ENCODE data around the gene CISD3.

CISD3 gene

DNA sequence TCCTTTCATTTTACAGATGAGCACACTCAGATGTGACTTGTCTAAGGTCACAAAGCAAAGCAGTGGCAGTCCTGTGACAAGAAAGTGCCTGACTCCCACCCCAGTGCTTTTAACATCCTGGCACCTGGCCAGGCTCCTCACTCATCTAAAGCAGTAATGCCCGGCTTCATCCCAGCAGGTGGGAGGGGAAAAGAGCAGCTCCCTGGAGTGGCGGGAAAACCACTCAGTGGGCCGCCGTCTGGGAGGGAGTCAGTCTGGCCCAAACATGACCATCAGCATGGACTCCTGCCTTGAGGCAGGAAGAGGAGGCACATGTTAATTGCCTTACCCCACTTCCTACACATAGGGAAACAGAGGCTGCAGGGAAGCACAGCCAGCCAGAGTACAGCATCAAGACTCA, 15.4 kb downstream of the CISD3 start:
- DNase-seq (ENCODE audit: low read depth) = no peak

DNA sequence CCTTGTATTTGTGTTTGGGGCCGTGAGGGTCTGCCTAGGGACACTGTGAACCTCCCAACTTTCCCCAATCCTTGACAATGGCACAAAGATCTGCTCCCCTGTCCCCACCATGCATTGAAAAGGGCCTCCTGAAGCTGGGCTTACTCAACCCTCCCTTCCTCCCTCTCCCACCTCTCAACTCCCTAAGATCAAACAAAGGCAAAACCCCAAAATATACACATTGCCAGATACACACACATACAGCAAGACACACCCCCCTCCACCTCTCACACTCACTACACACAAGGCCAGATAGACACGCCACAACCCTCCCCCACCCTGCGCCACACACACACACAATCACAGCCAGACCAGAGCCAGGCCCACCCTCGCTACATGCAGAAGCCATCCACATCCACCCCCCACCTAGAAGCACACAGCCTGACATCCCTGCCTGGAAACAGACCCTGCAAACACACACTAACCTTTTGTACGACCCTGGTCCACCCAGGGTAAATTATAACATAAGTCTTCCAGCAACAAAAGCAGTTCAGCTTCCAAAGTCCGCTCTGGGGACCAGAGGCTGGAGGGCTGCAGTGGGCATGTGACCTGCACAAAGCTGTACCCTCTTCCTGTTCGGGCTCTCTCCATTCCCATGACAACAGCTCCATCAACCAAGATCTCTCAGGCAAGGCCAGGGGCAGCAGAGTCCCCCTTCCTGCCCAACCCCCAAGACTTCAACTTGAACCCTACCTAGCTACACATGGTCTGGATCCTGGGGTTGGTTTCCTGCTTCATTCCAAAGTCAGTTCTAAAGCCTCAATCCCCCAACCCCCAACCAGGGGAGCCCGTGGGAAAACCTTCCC, 16.1 kb downstream of the CISD3 start:
- no peak for DNase-seq (ENCODE audit: low read depth)

DNA sequence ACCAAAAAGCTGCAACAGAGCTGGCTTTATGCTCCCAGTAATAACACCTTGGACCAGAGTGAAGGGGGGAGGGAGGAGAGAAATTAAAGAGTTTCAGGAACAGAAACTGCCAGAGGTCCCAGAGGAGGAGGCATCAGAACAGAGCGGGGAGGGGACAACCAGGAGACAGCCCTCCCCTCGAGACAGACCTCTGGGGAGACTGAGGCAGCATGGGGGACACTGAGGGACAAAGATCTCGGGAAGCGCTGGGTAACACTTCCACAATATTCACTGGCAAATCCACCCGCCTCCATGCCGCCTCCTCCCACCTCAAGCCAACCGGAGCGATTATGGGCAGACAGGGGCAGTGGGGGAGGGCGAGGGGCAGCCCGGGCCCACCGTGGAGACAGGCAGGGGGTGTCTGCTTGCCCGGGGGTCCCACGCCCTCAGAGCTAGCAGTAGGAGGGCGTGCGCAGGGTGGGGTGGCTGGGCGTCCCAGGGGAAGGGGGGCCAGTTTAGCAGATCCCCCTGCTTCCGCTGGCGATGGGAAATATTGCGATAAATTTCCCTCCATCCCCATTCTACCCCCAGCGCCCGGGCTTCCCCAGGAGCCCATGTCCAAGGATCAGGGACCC, 16.8 kb downstream of the CISD3 start:
- DNase-seq (ENCODE audit: low read depth) = no peak

DNA sequence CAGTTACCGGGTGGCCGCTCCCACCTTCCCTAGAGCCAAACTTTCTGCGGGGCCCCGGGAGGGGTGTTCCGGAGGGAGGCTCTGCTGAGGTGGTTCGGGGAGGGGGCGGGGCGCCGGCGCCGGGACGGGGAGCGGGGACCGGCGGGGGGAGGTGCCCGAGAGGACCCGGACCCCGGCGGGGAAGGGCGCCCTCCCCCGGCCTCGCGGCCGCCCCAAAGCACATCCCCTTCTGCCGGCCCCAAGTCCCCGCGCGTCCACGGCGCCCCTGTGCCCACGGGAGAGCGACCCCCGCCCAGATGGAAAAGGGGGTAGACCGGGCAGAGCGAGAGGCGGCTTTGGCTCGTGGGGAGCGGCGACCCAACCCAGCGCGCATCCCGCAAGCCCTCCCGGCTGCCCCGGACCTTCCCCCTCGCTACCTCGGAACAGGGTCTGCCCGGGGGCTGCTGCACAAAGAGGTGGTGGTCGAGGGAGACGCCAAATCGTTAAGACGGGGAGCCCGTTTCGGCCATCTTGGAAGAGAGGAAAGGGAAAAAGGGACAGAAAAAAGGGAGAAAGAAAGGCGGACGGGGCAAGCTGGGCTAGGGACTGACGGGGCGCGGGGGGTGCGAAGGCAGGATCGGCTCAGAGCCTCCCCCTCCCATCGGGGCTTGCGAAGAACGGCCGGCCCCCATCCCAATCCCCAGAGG, 17.5 kb downstream of the CISD3 start:
- no peak for DNase-seq (ENCODE audit: low read depth)

DNA sequence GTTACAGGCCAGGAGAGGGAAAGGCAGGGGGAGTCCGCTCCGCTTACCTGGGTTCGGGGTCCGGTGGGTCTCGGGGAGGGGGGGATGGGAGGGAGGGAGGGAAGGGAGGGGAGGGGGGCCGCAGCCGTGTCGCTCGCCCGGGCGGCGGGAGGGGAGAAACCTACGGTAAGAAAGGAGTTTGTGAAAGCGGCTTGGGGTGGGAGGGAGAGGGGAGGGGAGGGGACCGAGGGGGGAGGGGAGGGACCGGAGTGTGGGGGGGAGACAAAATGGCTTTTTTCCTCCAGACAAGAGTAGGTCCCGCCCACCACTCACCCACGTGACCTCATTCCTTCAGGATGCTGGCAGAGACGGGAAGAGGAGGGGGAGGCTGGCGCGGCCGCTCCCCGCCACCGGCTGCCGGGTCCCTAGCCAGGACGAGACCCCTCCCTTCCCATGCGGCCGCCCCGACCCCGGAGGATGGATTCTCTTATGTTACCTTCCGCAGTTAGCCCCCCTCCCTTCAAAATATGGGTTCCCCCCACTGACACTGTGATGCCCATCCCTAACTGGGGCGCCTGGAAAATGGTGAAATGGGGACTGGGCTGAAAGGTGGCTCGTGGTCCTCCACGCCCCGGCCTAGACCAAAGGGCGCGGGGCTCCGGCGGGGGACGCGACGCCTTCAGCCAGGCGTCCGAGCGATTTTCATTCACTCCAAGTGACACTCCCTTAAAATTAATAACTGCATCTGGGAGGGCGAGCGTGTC, 18.2 kb downstream of the CISD3 start, which contains the start of gene PCGF2:
Gene PCGF2 (minus strand): TSS at position 188 of the 743 bp plus-strand sequence. CDS start 7,934 bp downstream, outside the sequence.
- peak; percentile 77 for DNase-seq (ENCODE audit: low read depth)

DNA sequence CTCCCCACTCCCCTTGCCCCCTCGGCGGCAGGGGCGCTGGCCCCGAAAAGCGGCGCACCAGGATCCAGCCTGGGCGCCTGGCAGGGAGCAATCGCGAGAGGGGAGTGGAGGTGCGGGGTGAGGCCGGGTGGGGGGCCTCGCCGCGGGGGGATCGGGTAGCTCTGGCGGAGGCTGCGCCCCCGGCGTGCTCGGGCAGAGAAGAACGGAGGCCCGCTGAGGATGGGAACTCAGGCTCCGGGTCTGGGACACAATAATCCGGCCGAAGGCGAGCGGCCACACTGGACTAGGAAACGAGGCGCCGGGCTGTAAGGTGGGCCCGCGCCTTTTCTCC, 18.7 kb downstream of the CISD3 start:
- no peak for DNase-seq (ENCODE audit: low read depth)

DNA sequence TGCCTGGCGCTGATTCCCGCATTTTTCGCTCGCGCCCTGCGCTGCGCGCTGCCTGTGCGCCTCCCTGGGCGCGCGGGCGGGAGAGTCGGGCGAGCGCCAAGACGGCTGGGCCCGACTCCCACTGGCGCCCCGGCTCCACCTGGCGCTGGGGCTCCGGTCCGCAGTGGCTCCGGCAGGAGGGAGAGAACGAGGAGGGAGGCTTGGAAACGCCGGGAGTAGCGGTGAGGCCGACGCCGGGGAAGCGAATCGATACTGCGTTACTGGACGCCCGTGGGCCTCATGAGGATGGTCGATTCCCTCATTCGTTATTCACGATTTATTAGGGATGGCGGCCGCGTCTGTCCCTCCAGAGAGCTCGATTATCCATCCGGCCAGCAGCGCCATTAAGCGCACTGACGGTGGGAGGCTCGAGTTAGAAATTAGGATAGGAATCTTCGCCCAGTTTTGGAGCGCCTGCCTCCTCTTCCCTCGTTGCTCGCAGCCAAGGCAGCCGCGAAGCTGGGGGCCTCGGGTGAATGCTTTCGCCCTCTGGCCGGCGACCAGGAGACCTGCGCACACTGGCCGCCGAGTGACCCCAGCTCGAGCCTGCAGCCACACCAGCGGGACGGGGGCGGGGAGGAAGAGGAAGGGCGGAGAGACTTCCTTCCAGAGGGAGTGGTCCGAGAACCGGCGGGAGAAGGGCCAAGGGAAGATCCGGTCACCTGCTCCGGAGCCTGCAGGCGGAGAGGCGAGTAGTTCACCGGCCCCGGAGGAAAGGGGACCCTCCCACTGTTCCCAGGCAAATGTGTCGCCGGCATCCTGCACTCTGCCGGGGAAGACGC, 19.3 kb downstream of the CISD3 start:
- peak; percentile 63 for DNase-seq (ENCODE audit: low read depth)

DNA sequence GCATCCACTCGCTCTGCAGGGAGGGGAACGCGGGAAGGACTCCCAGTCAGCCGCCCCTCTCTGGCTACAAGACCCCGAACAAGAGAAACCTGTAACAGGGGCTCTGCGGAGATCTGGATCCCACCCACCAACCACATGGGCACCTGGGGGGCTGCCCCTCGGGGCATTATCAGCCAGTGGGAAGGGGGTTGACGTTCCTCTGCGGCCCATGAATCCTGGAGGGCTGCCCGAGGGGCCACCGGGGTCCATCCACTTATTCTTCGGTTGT, 19.8 kb downstream of the CISD3 start:
- DNase-seq (ENCODE audit: low read depth) = no peak

DNA sequence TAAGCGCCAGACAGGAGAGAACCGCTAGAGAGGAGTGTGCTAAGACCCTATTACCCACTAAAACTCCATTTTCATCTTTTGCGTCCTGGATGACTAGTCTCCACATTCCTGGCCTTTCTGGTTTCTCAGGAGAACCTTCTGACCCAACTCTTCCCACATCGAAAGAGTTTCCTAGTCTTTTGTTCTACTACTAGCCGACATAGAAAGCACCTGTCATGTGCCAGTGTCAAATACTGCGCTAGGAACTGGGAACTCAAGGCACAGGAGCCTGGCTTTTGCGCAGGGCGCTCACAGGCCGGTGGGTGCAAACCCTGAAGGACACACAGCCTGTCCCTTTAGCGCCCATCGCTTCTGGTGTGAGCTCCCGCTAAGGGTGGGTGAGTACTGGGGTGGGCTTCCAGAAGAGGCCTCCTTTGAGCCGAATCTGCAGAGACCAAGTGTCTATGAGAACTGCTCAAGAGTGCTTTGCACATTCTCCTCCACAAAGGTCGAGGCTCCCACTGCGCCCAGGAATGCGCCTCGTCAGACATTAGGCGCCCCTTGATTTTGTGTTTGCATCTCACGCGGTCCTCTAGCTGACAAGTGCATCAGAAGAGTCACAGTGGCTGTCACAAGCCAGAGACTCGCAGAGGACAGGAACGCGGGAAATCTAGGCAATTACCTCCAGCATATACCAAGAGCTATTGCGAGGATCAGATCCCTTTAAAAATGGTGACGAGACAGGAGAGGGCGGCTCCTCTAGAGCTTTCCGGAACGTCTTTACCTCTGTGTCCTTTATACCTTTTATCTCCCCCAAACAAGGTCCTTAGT, 20.4 kb downstream of the CISD3 start:
- DNase-seq (ENCODE audit: low read depth) = peak; percentile 31

DNA sequence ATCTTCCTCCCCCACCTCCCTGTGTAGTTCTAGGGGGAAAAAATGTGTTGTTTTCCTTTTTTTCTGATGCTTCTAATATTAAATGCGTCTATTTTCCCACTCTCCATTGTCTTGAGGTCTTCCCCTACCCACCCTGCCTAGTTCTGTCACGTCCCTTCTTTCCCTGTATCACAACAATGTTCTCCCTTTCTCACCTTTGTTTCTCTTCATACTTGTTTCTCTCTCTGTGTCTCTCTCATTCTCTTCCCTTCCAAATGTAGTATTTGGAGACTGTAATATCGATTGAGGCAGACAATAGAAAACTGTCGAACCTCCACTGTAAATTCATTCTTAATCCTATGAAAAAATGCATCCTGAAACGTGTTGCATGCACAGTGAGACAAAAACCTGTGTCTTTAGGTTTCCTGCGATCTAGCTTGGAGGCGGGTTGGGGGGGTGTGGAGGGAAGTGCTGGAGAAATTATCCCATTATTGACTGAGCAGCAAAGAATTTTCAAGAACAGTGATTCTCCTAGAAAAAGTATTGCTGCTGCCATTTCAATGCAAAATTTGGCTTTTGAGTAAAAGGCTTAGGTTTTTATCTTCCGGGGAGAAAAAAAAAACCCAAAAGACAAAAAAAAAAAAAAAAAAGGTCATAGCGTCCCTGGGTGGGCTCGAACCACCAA, 21.1 kb downstream of the CISD3 start:
- no peak for DNase-seq (ENCODE audit: low read depth)

DNA sequence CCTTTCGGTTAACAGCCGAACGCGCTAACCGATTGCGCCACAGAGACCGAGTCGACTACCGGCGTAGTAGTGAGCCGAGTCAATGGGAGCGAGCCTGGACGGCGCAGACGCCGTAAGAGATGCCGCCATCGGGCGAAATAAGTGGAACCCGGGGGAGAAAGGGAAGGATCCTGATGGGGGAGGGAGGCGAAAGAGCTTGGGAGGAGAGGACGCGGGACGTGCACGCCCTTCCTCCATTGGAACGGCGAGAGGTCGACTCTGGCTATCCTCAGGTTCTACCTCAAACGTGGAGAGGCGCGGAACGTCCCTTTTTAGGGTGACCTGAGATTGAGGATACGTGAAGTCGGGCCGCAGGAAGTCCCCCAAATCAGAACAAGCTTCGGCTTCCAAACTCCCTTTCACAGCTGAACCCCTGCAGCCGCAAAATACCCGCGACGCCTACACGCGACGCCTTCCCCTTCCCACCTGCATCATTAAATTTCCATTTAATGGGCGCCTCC, 21.7 kb downstream of the CISD3 start:
- peak; percentile 71 for DNase-seq (ENCODE audit: low read depth)

DNA sequence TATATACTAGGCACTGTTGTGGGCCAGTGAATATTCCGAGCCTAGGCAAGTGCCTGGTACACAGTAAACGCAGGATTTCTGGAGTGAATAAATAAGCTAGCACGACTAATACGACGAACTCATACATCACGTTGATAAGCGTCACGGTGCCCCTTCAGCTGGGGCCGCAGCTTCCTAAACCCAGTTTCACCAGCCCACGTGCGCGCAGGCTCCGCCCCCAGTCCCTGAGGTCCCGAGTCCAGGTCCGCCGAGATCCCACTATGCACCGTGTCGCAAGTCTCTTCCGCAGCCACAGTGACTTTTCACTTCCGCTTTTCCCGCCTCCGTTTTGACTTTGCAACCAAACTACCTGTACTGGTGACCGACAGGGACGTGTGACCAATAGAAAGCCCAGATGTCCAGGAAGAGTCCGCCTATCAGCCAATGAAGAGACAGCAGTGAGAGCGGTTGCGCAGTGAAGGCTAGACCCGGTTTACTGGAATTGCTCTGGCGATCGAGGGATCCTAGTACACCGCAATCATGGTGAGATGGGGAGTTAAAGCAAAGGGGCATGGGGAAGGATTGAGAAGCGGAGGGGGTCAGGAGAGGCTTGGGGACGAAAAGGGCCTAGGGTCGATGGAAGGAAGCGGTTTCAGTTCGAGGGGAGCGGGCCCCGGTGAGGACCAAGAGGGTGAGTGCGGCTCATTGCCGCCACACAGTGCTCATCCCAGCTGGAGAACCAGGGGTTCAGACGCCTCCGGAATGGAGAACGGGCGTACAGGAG, 22.3 kb downstream of the CISD3 start, which contains the start of gene PSMB3:
Gene PSMB3 (plus strand): TSS at position 434 of the 763 bp plus-strand sequence. CDS start 86 bp downstream, at position 520.
- DNase-seq (ENCODE audit: low read depth) = peak; percentile 99

DNA sequence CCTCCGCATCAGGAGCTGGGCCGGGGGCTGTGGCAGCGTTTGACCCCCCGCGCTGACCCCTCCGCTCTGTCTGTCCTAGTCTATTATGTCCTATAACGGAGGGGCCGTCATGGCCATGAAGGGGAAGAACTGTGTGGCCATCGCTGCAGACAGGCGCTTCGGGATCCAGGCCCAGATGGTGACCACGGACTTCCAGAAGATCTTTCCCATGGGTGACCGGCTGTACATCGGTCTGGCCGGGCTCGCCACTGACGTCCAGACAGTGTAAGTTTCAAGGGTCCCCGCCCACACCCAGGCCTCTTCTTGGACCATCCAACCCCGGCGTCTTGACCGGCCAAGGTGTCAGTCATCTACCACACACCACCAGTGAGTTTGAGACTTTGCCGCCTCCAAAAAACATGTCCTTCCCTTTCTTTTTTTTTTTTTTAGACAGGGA, 22.9 kb downstream of the CISD3 start:
- no peak for DNase-seq (ENCODE audit: low read depth)

DNA sequence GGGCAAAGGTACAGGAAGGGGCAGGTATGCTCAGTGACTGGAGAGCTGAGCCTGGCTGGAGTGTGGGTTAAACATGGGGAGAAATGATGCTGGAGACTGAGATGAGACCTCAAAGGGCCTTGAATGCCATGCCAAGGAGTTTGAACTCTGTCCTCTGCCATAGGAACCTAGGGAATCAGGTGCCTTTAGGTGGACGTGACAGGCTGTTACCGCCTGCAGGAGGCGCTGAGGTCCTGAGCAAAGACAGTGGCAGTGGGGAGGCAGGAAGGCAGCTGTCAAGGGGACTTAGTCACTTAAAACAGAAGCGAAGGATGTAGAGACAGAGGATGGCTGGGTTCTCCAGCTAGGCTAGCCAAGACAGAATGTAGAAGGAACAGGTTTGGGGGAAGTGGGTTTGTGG, 31.5 kb downstream of the CISD3 start:
- DNase-seq (ENCODE audit: low read depth) = peak; percentile 42

DNA sequence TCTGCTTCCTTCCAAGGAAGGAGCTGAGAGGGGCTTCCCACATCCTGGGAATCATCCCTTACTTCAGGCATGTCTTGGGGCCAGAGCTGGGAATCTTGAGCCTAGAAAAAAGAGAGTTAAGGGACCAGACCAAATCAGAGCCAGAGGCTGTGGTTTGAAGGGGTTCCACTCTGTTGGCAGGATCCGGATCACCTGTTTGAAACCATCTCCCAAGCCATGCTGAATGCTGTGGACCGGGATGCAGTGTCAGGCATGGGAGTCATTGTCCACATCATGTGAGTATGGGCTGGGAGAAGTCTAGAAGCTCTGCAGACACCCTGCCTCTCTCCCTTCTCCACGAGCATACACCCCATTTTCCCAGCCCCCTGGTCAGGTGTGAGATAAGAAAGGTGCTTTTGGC, 32.1 kb downstream of the CISD3 start:
- no peak for DNase-seq (ENCODE audit: low read depth)

DNA sequence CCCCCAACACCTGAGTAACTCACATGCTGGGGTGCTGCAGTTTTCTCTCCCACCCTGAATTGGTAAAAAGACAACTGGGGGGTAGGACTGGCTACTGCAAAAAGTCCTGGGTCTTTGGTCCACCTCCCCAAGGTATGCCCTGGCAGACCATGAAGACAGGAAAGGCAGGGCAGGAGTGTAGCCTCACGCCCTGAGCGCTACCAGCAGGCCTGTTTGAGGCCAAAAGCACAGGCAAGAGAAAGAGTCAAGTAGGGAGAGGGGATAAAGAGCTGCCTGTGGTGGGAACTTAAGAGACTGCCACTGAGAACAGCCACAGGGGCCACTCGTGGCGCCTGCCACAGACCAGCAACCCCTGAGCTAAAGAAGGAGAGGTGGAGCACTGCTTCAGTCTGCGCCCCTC, 36.2 kb downstream of the CISD3 start:
- no peak for DNase-seq (ENCODE audit: low read depth)

DNA sequence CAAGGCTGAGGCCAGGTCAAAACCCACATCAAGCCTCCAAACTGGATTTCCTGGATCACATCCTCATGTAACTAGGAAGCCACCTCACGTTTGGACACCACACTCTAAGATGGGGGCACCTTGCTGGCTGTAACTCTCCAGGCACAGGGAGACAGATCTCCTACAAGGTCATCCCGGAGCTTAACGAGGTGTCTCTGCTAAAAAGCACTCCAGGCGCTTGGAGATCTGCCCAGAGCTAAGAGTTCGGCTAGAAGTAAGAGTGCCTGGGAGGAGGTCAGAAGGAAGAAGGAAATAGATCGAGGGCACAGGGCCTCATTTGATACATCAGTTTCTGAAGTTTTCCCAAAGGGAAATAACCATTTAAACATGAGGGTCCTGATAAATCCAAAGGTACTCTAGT, 38.3 kb downstream of the CISD3 start:
- no peak for DNase-seq (ENCODE audit: low read depth)

DNA sequence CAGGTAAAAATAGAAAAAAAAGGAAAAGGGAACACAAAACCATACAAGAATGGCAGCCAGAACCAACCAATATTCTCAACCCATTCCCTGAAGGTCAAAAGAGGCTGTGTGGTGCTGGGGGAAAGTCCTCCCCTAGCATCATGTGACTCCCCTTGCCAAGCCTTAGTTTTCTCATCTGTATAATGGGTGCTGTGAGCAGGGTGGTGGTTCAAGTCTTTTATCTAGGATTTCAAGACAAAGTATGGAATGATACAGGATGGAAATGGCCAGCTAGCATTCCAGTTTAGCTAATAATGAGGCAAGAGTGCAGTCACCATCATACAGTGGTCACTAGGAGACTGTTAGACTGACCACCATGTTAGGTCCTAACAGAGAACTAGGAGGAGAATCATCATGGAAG, 43.1 kb downstream of the CISD3 start:
- DNase-seq (ENCODE audit: low read depth) = no peak

DNA sequence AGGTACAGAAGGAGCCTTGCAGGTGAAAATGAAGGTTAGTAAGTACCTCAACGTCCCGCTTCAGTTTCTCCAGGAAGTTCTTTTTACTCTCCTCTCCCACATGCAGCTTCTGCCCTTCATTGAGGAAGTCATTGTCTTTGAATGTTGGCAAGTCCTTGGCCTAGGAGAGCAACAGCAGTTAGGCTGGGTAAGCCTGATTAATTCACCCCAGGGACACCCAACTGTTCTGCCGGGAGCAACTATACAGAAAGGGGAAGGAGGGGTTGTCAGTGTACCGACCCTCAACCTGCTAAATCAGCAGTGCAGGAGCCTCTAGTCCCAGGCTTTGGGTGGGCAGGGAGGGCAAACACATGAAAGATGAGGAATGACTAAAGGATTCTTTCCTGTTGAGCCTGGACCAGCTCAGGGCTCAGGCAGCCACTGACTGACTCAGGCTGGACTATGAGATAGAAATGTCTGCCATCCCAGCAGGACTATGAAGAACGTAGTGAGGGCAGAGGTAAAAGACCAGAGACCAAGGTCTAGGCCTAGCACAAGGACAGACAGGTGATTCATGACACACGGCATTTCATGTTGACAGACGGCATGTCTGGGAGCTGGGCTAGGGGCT, 47.6 kb downstream of the CISD3 start:
- no peak for DNase-seq (ENCODE audit: low read depth)
